ENCODE measurements around the gene CYP1B1. TPM values are rescaled to one million over a fixed set of nuclear protein-coding genes. Genes with fewer than 3 reads are reported as not detected.
"Not testable (repeated sequence)": the region's sequence is repeated elsewhere in the genome, so short reads cannot be mapped to it uniquely, and the experiment has no call there.

CYP1B1 gene
- total RNA-seq, 1 donor from 2014 or later: 1.2 TPM

DNA sequence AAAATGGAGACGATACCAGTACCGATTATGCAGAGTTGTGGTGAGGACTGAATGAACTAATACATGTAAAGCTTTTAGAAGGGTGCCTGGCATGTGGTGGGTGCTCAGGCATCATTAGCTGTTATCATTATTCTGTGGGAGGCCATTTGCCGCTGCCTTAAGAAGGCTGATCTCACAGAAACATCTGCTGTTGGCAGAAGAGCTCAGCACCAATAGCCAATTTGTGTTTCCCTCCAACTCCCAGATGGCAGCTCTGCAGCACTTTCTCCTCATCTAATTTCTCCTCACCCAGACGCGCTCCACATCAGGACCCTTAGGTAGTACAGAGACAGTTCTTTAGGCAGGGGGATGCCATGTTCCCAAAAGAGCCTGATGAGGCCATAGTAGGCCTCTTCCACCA lies 15.8 kb upstream of the CYP1B1 start:
- H3K27me3 Mint-ChIP-seq: peaks cover 35% of the 10 kb centered on the region
- CTCF ChIA-PET: no interaction called here
- H3K4me3 Mint-ChIP-seq: no peak overlapping the region
- POLR2A ChIA-PET: no interaction called here
- no peak overlapping the region for H3K27ac Mint-ChIP-seq
- TF ChIP-seq CTCF (IDR thresholded peaks at IDR 0.05): no peak
- DNase-seq: no peak
- H3K4me1 Mint-ChIP-seq: no peaks in the 10 kb centered on the region
- ATAC-seq (ENCODE audit: low read depth): no peak
- intact Hi-C loops (cut with micrococcal nuclease): no loop called here
- no peaks in the 10 kb centered on the region for H3K9me3 Mint-ChIP-seq
- no peaks in the 10 kb centered on the region for H3K36me3 Mint-ChIP-seq (ENCODE audit: low read depth)

DNA sequence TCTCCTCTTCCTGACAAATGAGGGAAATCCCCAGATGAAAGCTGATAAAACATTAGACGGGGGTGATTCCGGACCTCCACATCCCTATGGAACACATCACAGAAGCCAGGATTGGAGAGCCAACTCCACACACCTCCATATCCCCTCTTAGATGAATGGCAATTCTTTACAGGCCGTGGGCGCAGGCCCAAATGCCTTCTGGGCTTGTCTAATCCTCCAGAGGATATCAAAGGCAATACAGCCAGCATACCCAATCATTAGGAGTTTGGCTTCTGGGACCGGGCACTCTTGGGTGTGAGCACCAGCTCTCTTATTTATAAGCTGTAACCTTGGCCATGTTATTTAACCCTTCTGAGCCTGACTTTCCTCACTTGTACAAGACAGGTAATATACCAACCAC lies 15.0 kb upstream of the CYP1B1 start:
- POLR2A ChIA-PET: no interaction called here
- no peak for TF ChIP-seq CTCF (IDR thresholded peaks at IDR 0.05)
- no peak for DNase-seq
- intact Hi-C loops (cut with micrococcal nuclease): no loop called here
- Mint-ChIP-seq H3K36me3 (ENCODE audit: low read depth) (no peaks in the 10 kb centered on the region), H3K27me3 (peaks cover 32% of the 10 kb centered on the region), H3K4me1 (no peaks in the 10 kb centered on the region), H3K27ac (no peak overlapping the region), H3K9me3 (no peaks in the 10 kb centered on the region), H3K4me3 (no peak overlapping the region)
- CTCF ChIA-PET: no interaction called here
- ATAC-seq (ENCODE audit: low read depth): no peak

DNA sequence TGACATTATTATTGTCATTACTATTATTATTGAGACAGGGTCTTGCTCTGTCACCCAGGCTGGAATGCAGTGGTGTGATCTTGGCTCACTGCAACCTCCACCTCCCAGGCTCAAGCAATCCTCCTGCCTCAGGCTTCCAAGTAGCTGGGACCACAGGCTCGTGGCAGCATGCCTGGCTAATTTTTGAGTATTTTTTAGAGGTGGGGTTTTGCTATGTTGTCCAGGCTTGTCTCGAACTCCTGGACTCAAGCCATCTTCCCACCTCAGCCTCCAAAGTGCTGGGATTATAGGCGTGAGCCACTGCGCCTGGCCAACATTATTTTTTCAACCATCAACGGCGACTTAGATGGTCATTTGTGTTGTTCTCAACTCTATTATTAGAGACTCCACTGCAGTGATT lies 14.3 kb upstream of the CYP1B1 start:
- peaks cover 26% of the 10 kb centered on the region for H3K27me3 Mint-ChIP-seq
- H3K4me1 Mint-ChIP-seq; H3K27ac Mint-ChIP-seq; intact Hi-C loops (cut with micrococcal nuclease); CTCF ChIA-PET; H3K9me3 Mint-ChIP-seq; DNase-seq; POLR2A ChIA-PET; H3K36me3 Mint-ChIP-seq (ENCODE audit: low read depth); ATAC-seq (ENCODE audit: low read depth); H3K4me3 Mint-ChIP-seq: not testable (repeated sequence)

DNA sequence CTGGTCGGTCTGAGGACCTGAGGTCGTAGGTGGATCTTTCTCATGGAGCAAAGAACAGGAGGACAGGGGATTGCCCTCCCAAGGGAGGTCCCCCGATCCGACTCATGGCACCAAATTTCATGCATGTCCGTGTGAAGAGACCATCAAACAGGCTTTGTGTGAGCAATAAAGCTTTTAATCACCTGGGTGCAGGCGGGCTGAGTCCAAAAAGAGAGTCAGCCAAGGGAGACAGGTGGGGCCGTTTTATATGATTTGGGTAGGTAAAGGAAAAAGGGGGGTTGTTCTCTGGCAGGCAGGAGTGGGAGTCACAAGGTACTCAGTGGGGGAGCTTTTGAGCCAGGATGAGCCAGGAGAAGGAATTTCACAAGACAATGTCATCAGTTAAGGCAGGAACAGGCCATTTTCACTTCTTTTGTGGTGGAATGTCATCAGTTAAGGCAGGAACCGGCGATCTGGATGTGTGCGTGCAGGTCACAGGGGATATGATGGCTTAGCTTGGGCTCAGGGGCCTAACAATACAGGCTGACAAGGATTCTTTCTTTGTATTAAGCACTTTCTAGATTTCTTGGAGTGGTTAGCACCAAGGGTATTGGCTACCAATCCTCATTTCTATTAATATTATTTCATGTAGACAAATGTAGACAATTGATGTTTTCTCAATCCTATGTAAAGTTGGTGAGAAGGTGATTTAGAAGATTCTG lies 10.2 kb upstream of the CYP1B1 start:
- H3K4me1 Mint-ChIP-seq; H3K4me3 Mint-ChIP-seq; DNase-seq; H3K36me3 Mint-ChIP-seq (ENCODE audit: low read depth); ATAC-seq (ENCODE audit: low read depth); CTCF ChIA-PET; H3K27ac Mint-ChIP-seq; intact Hi-C loops (cut with micrococcal nuclease); POLR2A ChIA-PET; H3K9me3 Mint-ChIP-seq: not testable (repeated sequence)
- H3K27me3 Mint-ChIP-seq: peaks cover 28% of the 10 kb centered on the region

DNA sequence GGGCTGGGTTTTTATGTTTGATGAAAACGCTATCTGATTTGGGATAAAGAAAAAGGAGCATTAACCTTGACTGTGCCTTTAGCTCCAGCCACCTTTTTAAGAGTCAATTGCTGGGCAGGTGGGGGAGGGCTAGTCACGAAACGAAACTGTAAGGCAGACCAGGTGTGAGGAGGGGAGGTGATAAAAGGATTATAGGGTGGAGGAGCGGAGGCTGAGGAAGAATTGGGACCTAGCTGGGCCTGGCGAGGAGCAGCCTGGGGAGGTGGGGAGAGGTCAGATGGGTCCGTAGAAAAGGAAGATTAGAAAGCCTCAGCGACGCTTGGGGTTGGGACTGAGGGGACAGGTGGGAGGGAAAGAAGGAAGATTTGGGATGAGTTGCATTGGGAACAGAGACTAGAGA lies 8.6 kb upstream of the CYP1B1 start:
- peaks cover 33% of the 10 kb centered on the region for H3K27me3 Mint-ChIP-seq
- ATAC-seq (ENCODE audit: low read depth); H3K4me1 Mint-ChIP-seq; H3K36me3 Mint-ChIP-seq (ENCODE audit: low read depth); H3K9me3 Mint-ChIP-seq; H3K4me3 Mint-ChIP-seq; POLR2A ChIA-PET; H3K27ac Mint-ChIP-seq; CTCF ChIA-PET; DNase-seq; intact Hi-C loops (cut with micrococcal nuclease): not testable (repeated sequence)

GRCh38 chr2:38082727-38083126 lies 6.8 kb upstream of the CYP1B1 start:
- H3K9me3 Mint-ChIP-seq; DNase-seq; POLR2A ChIA-PET; ATAC-seq (ENCODE audit: low read depth); H3K36me3 Mint-ChIP-seq (ENCODE audit: low read depth); H3K27ac Mint-ChIP-seq; intact Hi-C loops (cut with micrococcal nuclease); H3K4me1 Mint-ChIP-seq; H3K4me3 Mint-ChIP-seq; CTCF ChIA-PET: not testable (repeated sequence)
- peaks cover 48% of the 10 kb centered on the region for H3K27me3 Mint-ChIP-seq

DNA sequence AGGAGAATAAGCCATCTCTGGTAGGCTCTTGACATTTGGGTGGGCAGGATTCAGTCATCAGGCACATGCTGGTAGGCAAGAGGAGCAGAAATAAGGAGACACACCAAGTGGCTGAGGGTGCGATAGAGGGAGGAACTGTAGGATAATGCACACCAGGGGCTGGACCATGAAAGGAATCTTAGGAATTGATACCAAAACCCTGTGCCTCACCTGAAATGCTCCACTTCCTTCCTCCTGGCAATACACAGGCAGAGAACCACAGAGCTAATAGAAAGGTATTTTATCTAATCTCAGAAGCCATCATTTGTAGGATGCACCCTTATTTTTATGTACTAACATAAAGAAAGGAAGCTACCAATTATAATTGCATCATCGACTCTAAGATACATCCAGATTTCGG lies 4.4 kb upstream of the CYP1B1 start:
- TF ChIP-seq CTCF (IDR thresholded peaks at IDR 0.05): no peak
- ATAC-seq (ENCODE audit: low read depth) (no peak), DNase-seq (no peak)
- H3K4me1 Mint-ChIP-seq: peaks cover 13% of the 10 kb centered on the region
- no peak overlapping the region for H3K27ac Mint-ChIP-seq
- no peak overlapping the region for H3K4me3 Mint-ChIP-seq
- H3K9me3 Mint-ChIP-seq: no peaks in the 10 kb centered on the region
- CTCF ChIA-PET: no interaction called here
- intact Hi-C loops (cut with micrococcal nuclease): no loop called here
- H3K27me3 Mint-ChIP-seq: peaks cover 54% of the 10 kb centered on the region
- no peaks in the 10 kb centered on the region for H3K36me3 Mint-ChIP-seq (ENCODE audit: low read depth)
- POLR2A ChIA-PET: no interaction called here
